A549 (cell line): Measurements from ENCODE around the gene TIMMDC1. TPM values are rescaled to one million over a fixed set of nuclear protein-coding genes. Genes with fewer than 3 reads are reported as not detected.

ENCODE experiments used
- ATAC-seq, 2 experiments: fragments of 200-7000 bp in 1 of 2; fragments of >200 bp in 1 of 2; cut with Nextera tagmentation in 1 of 2; cut with Tn5 transposase in 1 of 2; 3 replicates each; pipeline versions ENCODE4 v1.8.0 to v1.9.1; 2018 to 2020; ENCODE audit warnings: mild to moderate bottlenecking in 1 of 2, moderate library complexity in 1 of 2
- CTCF ChIA-PET: fragments of 300-600 bp; sonication (Branson Sonifier 250); formaldehyde crosslinking; extraction: SDS; loops from one replicate; lab custom pipeline; 2021; ENCODE audit warnings: antibody characterized with exemption, inconsistent platforms; lab: Yijun Ruan, JAX
- POLR2A ChIA-PET: fragments of 350-600 bp; formaldehyde crosslinking; extraction: SDS; loops from one replicate; lab custom pipeline; 2021; ENCODE audit warnings: antibody characterized with exemption, inconsistent platforms; lab: Yijun Ruan, JAX
- DNase-seq, 2 experiments: peaks; one replicate each; pipeline versions ENCODE4 v3.0.0 to v3.0.0-alpha.2; 2011 to 2016; ENCODE audit warnings: low read depth in 1 of 2, low spot score in 1 of 2
- FAIRE-seq: peaks from 2 replicates; lab custom pipeline; 2011; peaks lifted over from hg19 to GRCh38; lab: Jason Lieb, UNC
- H3K27ac ChIP-seq, 2 experiments: fragments of >200 bp; sonication (Bioruptor Twin); formaldehyde crosslinking; 3 replicates each; pipeline ENCODE4 v1.5.1; 2016 to 2017
- H3K4me1 ChIP-seq: fragments of >200 bp; sonication (Bioruptor Twin); formaldehyde crosslinking; 3 replicates; pipeline ENCODE4 v1.6.1; 2016
- H3K4me2 ChIP-seq: fragments of >200 bp; sonication (Bioruptor Twin); formaldehyde crosslinking; 3 replicates; pipeline ENCODE4 v1.6.1; 2016
- H3K4me3 ChIP-seq: fragments of >200 bp; sonication (Bioruptor Twin); formaldehyde crosslinking; 3 replicates; pipeline ENCODE4 v1.5.1; 2016
- H3K9me3 ChIP-seq: fragments of >200 bp; sonication (Bioruptor Twin); formaldehyde crosslinking; 3 replicates; pipeline ENCODE4 v1.6.1; 2016
- CEBPB ChIP-seq, 2 experiments: fragments of >200 bp in 1 of 2; sonication (Bioruptor Twin) in 1 of 2; formaldehyde crosslinking in 1 of 2; IDR thresholded peaks; 2 replicates each; pipeline ENCODE4 v1.6.1; 2012 to 2016
- FOSB ChIP-seq: fragments of 250-450 bp; sonication (Bioruptor Pico); IDR thresholded peaks from 2 replicates; pipeline ENCODE4 v1.5.0; 2020; ENCODE audit warnings: mild to moderate bottlenecking, moderate library complexity
- FOSL2 ChIP-seq, 2 experiments: fragments of 450-650 bp in 1 of 2; fragments of >200 bp in 1 of 2; sonication (Bioruptor Twin) in 1 of 2; formaldehyde crosslinking; IDR thresholded peaks; 2 replicates each; pipeline versions ENCODE4 v1.5.0 to v1.6.1; 2016 to 2020; ENCODE audit warnings: mild to moderate bottlenecking in 1 of 2, moderate library complexity in 1 of 2
- HOXB13 ChIP-seq: fragments of 250-450 bp; sonication (Bioruptor Pico); IDR thresholded peaks from 2 replicates; pipeline ENCODE4 v1.5.0; 2020; ENCODE audit warnings: low read depth, mild to moderate bottlenecking, moderate library complexity
- HOXB5 ChIP-seq: fragments of 250-450 bp; sonication (Bioruptor Pico); IDR thresholded peaks from 2 replicates; pipeline ENCODE4 v1.5.0; 2020; ENCODE audit warnings: mild to moderate bottlenecking, moderate library complexity
- JUN ChIP-seq, 2 experiments: fragments of >200 bp; sonication (Bioruptor Twin); formaldehyde crosslinking; IDR thresholded peaks; 2 replicates in 1 of 2; 3 replicates in 1 of 2; pipeline ENCODE4 v1.6.1; 2016 to 2017
- MAFK ChIP-seq: fragments of 450-650 bp; IDR thresholded peaks from 2 replicates; pipeline ENCODE4 v1.6.1; 2014; ENCODE audit not compliant: partially characterized antibody
- NFE2L2 ChIP-seq: fragments of 150-350 bp; conservative IDR thresholded peaks from 2 replicates; pipeline ENCODE4 v1.6.1; 2014; ENCODE audit warnings: low read length
- PHF8 ChIP-seq: fragments of 200-600 bp; sonication (generic); IDR thresholded peaks from 2 replicates; pipeline ENCODE4 v1.6.1; 2016; ENCODE audit warnings: low read depth, mild to moderate bottlenecking, antibody characterized with exemption, moderate library complexity, borderline replicate concordance
- POLR2A ChIP-seq: IDR thresholded peaks from 2 replicates; pipeline ENCODE4 v1.6.1; 2012; ENCODE audit warnings: mild to moderate bottlenecking, low read length
- RAD21 ChIP-seq, 2 experiments: fragments of >200 bp in 1 of 2; sonication (Bioruptor Twin) in 1 of 2; formaldehyde crosslinking in 1 of 2; IDR thresholded peaks in 1 of 2; conservative IDR thresholded peaks in 1 of 2; 2 replicates in 1 of 2; 3 replicates in 1 of 2; pipeline ENCODE4 v1.6.1; 2012 to 2018; ENCODE audit warnings: inconsistent platforms in 1 of 2
- RCOR1 ChIP-seq: fragments of 150-350 bp; IDR thresholded peaks from 2 replicates; pipeline ENCODE4 v1.6.1; 2014; ENCODE audit warnings: antibody characterized with exemption, low read length, low read depth
- WGBS: methylation state at CpG from one replicate; pipeline ENCODE4 v1.1.6; 2017; ENCODE audit errors: missing lambda C conversion rate; 5-methylcytosine and 5-hydroxymethylcytosine counted together
- polyA plus RNA-seq, 4 experiments: library from polyadenylated mRNA; depleted of rRNA in 3 of 4; stranded (reverse); fragments of >200 nt; fragmentation: RNase III in 1 of 4; extraction: RNeasy Plus Mini Kit Qiagen cat#74134 plus additional on column Dnase treatment in 1 of 4; gene quantifications; 2 replicates in 3 of 4; 3 replicates in 1 of 4; pipeline ENCODE4 v1.2.3, GENCODE V29; 2011 to 2017
- TF ChIP-seq, protein P1 (sequence below): fragments of >200 bp; sonication (Bioruptor Twin); formaldehyde crosslinking; IDR thresholded peaks from 3 replicates; pipeline ENCODE4 v1.5.1; 2016
- TF ChIP-seq, protein P2 (sequence below): fragments of 150-350 bp; IDR thresholded peaks from 2 replicates; pipeline ENCODE4 v1.6.1; 2014; ENCODE audit warnings: low read depth, mild to moderate bottlenecking, low read length
- TF ChIP-seq, protein P3 (sequence below): IDR thresholded peaks from 2 replicates; pipeline ENCODE4 v1.6.1; 2012
- TF ChIP-seq, protein P4 (sequence below): IDR thresholded peaks from 2 replicates; pipeline ENCODE4 v1.6.1; 2012; ENCODE audit warnings: low read depth, borderline replicate concordance
- TF ChIP-seq, protein P5 (sequence below): fragments of 200-600 bp; sonication (generic); IDR thresholded peaks from 2 replicates; pipeline ENCODE4 v1.6.1; 2016; ENCODE audit warnings: antibody characterized with exemption, mild to moderate bottlenecking, moderate library complexity
- TF ChIP-seq, protein P6 (sequence below): fragments of >200 bp; sonication (Bioruptor Twin); formaldehyde crosslinking; IDR thresholded peaks from 3 replicates; pipeline ENCODE4 v1.6.1; 2016

Gene TIMMDC1
- polyA plus RNA-seq, 2 of the 4 experiments (the other 2 are of a cell fraction): 90.1 to 135 TPM

DNA sequence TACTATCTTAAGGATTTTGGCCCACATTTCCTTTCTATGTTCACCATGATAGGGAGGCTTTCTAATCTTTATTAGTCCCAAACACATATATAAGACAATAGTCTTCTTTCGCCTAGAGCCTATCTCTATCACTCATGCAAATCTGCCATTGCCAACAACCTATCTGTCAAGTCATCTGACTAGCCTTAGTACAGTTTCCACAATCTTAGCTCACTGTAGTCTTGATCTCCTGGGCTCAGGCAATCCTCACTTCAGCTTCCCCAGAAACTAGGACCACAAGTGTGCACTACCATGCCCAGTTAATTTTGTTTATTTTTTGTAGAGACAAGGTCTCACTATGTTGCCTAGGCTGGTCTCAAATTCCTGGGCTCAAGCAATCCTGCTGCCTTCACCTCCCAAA is 41.9 kb upstream of the TIMMDC1 start (continued):
- TF ChIP-seq, protein P1, sequence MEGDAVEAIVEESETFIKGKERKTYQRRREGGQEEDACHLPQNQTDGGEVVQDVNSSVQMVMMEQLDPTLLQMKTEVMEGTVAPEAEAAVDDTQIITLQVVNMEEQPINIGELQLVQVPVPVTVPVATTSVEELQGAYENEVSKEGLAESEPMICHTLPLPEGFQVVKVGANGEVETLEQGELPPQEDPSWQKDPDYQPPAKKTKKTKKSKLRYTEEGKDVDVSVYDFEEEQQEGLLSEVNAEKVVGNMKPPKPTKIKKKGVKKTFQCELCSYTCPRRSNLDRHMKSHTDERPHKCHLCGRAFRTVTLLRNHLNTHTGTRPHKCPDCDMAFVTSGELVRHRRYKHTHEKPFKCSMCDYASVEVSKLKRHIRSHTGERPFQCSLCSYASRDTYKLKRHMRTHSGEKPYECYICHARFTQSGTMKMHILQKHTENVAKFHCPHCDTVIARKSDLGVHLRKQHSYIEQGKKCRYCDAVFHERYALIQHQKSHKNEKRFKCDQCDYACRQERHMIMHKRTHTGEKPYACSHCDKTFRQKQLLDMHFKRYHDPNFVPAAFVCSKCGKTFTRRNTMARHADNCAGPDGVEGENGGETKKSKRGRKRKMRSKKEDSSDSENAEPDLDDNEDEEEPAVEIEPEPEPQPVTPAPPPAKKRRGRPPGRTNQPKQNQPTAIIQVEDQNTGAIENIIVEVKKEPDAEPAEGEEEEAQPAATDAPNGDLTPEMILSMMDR: no peak
- no peak for TF ChIP-seq MAFK
- TF ChIP-seq, all 56 proteins: peak for 0

DNA sequence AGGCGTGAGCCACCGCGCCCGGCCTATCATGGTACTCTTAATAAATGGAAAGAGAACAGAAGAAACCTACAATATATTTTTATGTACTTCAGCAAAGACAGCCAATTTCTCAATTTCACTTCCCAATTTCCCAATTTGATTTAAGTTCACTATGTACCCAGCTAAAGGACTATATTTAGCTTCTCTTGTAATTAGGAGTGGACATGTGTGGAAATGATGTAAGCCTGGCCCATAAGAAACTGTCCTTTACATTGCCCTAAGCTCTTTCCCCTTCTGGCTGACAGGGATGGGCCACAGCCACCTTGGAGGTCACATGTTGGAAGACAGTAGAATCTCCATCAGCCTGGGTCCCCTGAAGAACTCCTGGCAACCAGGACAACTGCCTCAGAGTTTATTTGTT is 41.1 kb upstream of the TIMMDC1 start:
- ChIA-PET CTCF (interaction anchor here (0.7 kb wide), 1 partner anchor 35 kb away, joined by 3 read pairs; no protein-coding TSS in a partner anchor), POLR2A (no interaction called here)
- ATAC-seq (no peak), DNase-seq (no peak), FAIRE-seq (no peak)
- Histone ChIP-seq H3K27ac (no peak overlapping the region), H3K4me3 (no peak overlapping the region), H3K4me1 (peaks cover 8% of the 10 kb centered on the region; the same call in 1 of the 3 replicates), H3K4me2 (no peak overlapping the region), H3K9me3 (no peaks in the 10 kb centered on the region)
- 79% methylated on average over 4 of the region's 4 CpGs for WGBS
- TF ChIP-seq POLR2A: no peak
- TF ChIP-seq, protein P2, sequence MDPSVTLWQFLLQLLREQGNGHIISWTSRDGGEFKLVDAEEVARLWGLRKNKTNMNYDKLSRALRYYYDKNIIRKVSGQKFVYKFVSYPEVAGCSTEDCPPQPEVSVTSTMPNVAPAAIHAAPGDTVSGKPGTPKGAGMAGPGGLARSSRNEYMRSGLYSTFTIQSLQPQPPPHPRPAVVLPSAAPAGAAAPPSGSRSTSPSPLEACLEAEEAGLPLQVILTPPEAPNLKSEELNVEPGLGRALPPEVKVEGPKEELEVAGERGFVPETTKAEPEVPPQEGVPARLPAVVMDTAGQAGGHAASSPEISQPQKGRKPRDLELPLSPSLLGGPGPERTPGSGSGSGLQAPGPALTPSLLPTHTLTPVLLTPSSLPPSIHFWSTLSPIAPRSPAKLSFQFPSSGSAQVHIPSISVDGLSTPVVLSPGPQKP: no peak
- TF ChIP-seq RAD21 (conservative IDR thresholded peaks at IDR 0.05 in 1 of 2, IDR thresholded peaks at IDR 0.05 in 1 of 2): no peak
- no peak for TF ChIP-seq RCOR1

DNA sequence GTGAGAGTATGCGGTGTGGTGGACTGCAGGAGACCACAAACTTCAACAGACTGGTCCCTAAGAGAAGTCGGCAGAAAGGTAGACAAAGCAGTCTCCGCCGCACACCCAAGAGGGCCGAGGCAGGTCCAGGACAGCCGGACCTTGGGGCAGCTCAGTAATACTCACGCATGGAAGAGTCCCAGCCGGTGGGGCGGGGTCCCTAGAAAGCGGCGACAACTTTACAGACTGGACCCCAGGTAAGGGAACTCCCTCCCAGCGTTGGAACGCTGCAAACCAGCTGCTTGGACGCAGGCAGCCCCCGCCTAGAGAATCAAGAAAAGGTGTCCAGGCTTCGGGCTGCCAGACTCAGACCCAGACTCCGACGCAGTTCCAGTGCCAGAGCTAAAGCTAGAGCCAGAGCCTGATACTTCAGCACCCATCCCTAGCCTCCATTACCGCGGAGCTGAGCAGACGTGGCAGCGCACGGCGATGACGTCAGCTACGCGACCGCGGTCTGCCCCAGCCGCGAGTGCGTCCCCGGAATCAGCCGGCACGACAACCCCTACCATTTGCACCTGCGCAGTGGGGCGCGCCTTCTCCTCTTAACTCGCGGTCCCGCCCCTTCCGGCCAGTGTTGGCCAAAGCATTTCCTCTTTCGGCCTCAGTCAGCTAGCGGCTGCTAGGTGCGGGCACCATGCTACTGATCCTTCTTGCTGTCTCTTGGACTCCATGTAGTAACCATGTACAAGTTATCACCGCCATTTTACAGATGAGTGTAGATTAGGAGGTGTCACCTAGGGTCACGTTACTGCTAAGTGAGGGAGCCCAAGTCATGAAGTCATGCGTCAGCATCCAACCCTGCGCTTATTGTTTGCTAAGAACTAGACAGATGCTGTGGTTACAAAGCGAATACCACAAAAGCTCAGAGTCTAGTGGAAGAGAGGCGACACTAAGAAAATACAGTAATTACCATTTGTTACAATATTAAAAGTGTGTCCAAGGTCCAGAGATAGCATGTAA is 34.9 kb upstream of the TIMMDC1 start, which contains the start of gene TMEM39A:
TMEM39A (minus strand) TSS at position 445 of the 999 bp plus-strand sequence. CDS start 1,541 bp downstream, outside the sequence.
- 2% methylated on average over 31 of the region's 51 CpGs for WGBS
- H3K4me1 ChIP-seq: peaks cover 19% of the 10 kb centered on the region
- peak within 1 kb of the TSS; percentile 86 to 88 for H3K27ac ChIP-seq
- FAIRE-seq (peak; percentile 39), ATAC-seq (peak; percentile 97 to 98), DNase-seq (peak; percentile 98)
- H3K9me3 ChIP-seq: no peaks in the 10 kb centered on the region
- H3K4me3 ChIP-seq: peak within 1 kb of the TSS; percentile 88
- POLR2A ChIA-PET: interaction anchor here (0.6 to 2.7 kb wide), 25 partner anchors 8 to 632 kb away, joined by 3 to 50 read pairs (median 4); partner anchors contain the start of genes ARHGAP31, B4GALT4 and TIMMDC1
- CTCF ChIA-PET: interaction anchor here (0.8 to 2.4 kb wide), 8 partner anchors 11 to 222 kb away, joined by 3 to 10 read pairs (median 3); partner anchors contain the start of genes B4GALT4 and TIMMDC1
- H3K4me2 ChIP-seq: peak within 1 kb of the TSS; percentile 89
- TF ChIP-seq HOXB13 (CRISPR knock-in tag) (no peak), MAFK (peak; percentile 59), PHF8 (peak; percentile 64), NFE2L2 (0 out of 2 replicates have a peak, but pooled peaks have one; percentile 5), FOSB (CRISPR knock-in tag) (peak; percentile 64; the same call in 1 of the 2 replicates), POLR2A (peak; percentile 94), JUN (IDR thresholded peaks at IDR 0.05) (peak; percentile 96), HOXB5 (peak; percentile 19; the same call in 1 of the 2 replicates), FOSL2 (IDR thresholded peaks at IDR 0.05) (no peak), FOSL2 (CRISPR knock-in tag; IDR thresholded peaks at IDR 0.05) (peak; percentile 56), CEBPB (IDR thresholded peaks at IDR 0.05) (no peak)
- TF ChIP-seq, protein P3, sequence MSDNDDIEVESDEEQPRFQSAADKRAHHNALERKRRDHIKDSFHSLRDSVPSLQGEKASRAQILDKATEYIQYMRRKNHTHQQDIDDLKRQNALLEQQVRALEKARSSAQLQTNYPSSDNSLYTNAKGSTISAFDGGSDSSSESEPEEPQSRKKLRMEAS: peak; percentile 91
- TF ChIP-seq, protein P1: no peak
- TF ChIP-seq, protein P4, sequence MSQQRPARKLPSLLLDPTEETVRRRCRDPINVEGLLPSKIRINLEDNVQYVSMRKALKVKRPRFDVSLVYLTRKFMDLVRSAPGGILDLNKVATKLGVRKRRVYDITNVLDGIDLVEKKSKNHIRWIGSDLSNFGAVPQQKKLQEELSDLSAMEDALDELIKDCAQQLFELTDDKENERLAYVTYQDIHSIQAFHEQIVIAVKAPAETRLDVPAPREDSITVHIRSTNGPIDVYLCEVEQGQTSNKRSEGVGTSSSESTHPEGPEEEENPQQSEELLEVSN: 0 out of 2 replicates have a peak, but pooled peaks have one; percentile 17
- TF ChIP-seq, protein P5, sequence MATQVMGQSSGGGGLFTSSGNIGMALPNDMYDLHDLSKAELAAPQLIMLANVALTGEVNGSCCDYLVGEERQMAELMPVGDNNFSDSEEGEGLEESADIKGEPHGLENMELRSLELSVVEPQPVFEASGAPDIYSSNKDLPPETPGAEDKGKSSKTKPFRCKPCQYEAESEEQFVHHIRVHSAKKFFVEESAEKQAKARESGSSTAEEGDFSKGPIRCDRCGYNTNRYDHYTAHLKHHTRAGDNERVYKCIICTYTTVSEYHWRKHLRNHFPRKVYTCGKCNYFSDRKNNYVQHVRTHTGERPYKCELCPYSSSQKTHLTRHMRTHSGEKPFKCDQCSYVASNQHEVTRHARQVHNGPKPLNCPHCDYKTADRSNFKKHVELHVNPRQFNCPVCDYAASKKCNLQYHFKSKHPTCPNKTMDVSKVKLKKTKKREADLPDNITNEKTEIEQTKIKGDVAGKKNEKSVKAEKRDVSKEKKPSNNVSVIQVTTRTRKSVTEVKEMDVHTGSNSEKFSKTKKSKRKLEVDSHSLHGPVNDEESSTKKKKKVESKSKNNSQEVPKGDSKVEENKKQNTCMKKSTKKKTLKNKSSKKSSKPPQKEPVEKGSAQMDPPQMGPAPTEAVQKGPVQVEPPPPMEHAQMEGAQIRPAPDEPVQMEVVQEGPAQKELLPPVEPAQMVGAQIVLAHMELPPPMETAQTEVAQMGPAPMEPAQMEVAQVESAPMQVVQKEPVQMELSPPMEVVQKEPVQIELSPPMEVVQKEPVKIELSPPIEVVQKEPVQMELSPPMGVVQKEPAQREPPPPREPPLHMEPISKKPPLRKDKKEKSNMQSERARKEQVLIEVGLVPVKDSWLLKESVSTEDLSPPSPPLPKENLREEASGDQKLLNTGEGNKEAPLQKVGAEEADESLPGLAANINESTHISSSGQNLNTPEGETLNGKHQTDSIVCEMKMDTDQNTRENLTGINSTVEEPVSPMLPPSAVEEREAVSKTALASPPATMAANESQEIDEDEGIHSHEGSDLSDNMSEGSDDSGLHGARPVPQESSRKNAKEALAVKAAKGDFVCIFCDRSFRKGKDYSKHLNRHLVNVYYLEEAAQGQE: 0 out of 2 replicates have a peak, but pooled peaks have one; percentile 31
- TF ChIP-seq, protein P6, sequence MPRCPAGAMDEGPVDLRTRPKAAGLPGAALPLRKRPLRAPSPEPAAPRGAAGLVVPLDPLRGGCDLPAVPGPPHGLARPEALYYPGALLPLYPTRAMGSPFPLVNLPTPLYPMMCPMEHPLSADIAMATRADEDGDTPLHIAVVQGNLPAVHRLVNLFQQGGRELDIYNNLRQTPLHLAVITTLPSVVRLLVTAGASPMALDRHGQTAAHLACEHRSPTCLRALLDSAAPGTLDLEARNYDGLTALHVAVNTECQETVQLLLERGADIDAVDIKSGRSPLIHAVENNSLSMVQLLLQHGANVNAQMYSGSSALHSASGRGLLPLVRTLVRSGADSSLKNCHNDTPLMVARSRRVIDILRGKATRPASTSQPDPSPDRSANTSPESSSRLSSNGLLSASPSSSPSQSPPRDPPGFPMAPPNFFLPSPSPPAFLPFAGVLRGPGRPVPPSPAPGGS: peak; percentile 97
